ENCODE measurements around the gene CLDN17. TPM values are rescaled to one million over a fixed set of nuclear protein-coding genes. Genes with fewer than 3 reads are reported as not detected.

CLDN17 gene
- total RNA-seq, 1 experiment from 2014 or later: not detected

DNA sequence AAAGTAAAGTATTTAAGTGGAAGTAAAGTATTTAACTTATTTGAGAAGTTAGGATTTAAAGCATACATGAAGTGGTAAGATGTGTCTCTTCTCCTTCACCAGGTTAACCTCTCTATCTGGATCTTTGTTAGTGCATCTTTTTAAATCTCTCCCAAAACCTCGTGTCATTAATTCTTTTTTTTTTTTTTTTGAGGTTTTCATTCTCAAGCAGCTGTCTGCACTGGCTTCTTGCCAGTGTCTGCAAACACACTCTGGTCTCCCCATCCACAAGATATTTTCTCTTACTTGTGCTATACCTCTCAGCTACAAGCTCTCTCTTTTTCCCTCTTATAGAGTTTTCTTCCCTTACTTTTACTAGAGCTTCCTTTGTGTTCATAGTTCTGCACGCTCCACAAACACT, 49.0 kb downstream of the CLDN17 start:
- no peak for DNase-seq (ENCODE audit: low read depth)

DNA sequence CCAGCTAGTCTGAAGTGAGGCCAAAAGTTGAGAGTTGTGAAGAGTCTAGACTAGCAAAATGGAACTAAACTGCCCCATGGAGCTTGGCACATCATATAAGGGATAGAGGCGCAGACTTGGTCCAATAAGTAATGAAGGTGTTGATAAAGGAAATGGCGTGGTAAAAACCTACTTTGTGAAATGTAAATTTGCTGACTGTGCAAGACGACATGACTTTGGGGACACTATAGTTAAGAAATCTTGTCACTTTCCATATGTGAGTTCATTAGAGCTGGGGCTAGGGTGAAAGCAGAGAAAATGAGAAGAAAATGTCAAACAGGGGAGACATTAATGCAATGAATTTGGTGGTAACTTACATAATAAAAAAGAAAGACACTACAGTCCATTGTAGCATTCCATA, 50.1 kb downstream of the CLDN17 start:
- no peak for DNase-seq (ENCODE audit: low read depth)

Other genes starting within 250 kb of the CLDN17 start
- gene GRIK1, start 226.8 kb downstream of the CLDN17 start, total RNA-seq (2014; rRNA removed; shearing (Covaris generic)): not detected in 2 replicates
- gene CLDN8, start 49.3 kb upstream of the CLDN17 start, total RNA-seq (2014; rRNA removed; shearing (Covaris generic)): not detected in 2 replicates
- gene KRTAP24-1, start 116.1 kb upstream of the CLDN17 start, total RNA-seq (2014; rRNA removed; shearing (Covaris generic)): not detected in 2 replicates
- not detected in 2 replicates for gene KRTAP25-1, start 122.7 kb upstream of the CLDN17 start, total RNA-seq (2014; rRNA removed; shearing (Covaris generic))
- gene KRTAP26-1, start 153.5 kb upstream of the CLDN17 start, total RNA-seq (2014; rRNA removed; shearing (Covaris generic)): not detected in 2 replicates
- gene KRTAP27-1, start 170.9 kb upstream of the CLDN17 start, total RNA-seq (2014; rRNA removed; shearing (Covaris generic)): not detected in 2 replicates
- not detected in 2 replicates for gene KRTAP23-1, start 181.8 kb upstream of the CLDN17 start, total RNA-seq (2014; rRNA removed; shearing (Covaris generic))
- gene KRTAP13-2, start 205.5 kb upstream of the CLDN17 start, total RNA-seq (2014; rRNA removed; shearing (Covaris generic)): not detected in 2 replicates
- not detected in 2 replicates for gene KRTAP13-1, start 229.2 kb upstream of the CLDN17 start, total RNA-seq (2014; rRNA removed; shearing (Covaris generic))

Data from Daoy (cell line).